HG02623 (cell line): Measurements from ENCODE around the gene PREX1.

Source experiments
- ATAC-seq: cut with Tn5 transposase; IDR thresholded peaks from one replicate; pipeline ENCODE4 v1.9.1; 2021; ENCODE audit warnings: moderate library complexity; ENCODE audit not compliant: unreplicated experiment

The PREX1 gene

GRCh38 chr20:48826069-48826468 is 1.7 kb downstream of the PREX1 start:
- ATAC-seq = no peak

- no peak for ATAC-seq
Measured at GRCh38 chr20:48825566-48825920, 2.3 kb downstream of the PREX1 start.

GRCh38 chr20:48824830-48825565 is 2.8 kb downstream of the PREX1 start:
- ATAC-seq = no peak

GRCh38 chr20:48823960-48824498 is 3.8 kb downstream of the PREX1 start:
- ATAC-seq = no peak

GRCh38 chr20:48823476-48823875 is 4.3 kb downstream of the PREX1 start:
- no peak for ATAC-seq

GRCh38 chr20:48822879-48823385 is 4.9 kb downstream of the PREX1 start:
- no peak for ATAC-seq

- ATAC-seq = no peak
Measured at GRCh38 chr20:48822178-48822577, 5.6 kb downstream of the PREX1 start.

GRCh38 chr20:48821261-48821920 is 6.4 kb downstream of the PREX1 start:
- ATAC-seq = no peak

GRCh38 chr20:48820649-48820973 is 7.2 kb downstream of the PREX1 start:
- ATAC-seq = no peak

- ATAC-seq = no peak
Measured at GRCh38 chr20:48819821-48820648, 7.8 kb downstream of the PREX1 start.

- no peak for ATAC-seq
Measured at GRCh38 chr20:48819089-48819488, 8.7 kb downstream of the PREX1 start.

GRCh38 chr20:48818481-48818987 is 9.3 kb downstream of the PREX1 start:
- ATAC-seq = peak; percentile 40

- no peak for ATAC-seq
Measured at GRCh38 chr20:48818031-48818370, 9.8 kb downstream of the PREX1 start.

- no peak for ATAC-seq
Measured at GRCh38 chr20:48817367-48818030, 10.3 kb downstream of the PREX1 start.

GRCh38 chr20:48816282-48817205 is 11.3 kb downstream of the PREX1 start:
- ATAC-seq = no peak

GRCh38 chr20:48815537-48815936 is 12.3 kb downstream of the PREX1 start:
- no peak for ATAC-seq

GRCh38 chr20:48814633-48815032 is 13.2 kb downstream of the PREX1 start:
- ATAC-seq = no peak

- no peak for ATAC-seq
Measured at GRCh38 chr20:48813930-48814546, 13.8 kb downstream of the PREX1 start.

GRCh38 chr20:48813446-48813747 is 14.4 kb downstream of the PREX1 start:
- no peak for ATAC-seq
